ENCODE results near the gene RERE. TPM values are rescaled to one million over a fixed set of nuclear protein-coding genes. Genes with fewer than 3 reads are reported as not detected.

RERE gene
- total RNA-seq, 1 donor from 2014 or later, result 215 TPM

GRCh38 chr1:8307628-8308027 lies 509.8 kb downstream of the RERE start:
- no peak for DNase-seq (ENCODE audit: low spot score)

GRCh38 chr1:8303876-8304275 lies 513.6 kb downstream of the RERE start:
- no peak for DNase-seq (ENCODE audit: low spot score)

GRCh38 chr1:8303141-8303540 lies 514.3 kb downstream of the RERE start:
- no peak for DNase-seq (ENCODE audit: low spot score)

Other genes with a start within 250 kb of the RERE start
- 726 TPM for gene ENO1, start 61.0 kb upstream of the RERE start, total RNA-seq
- gene CA6, start 128.2 kb upstream of the RERE start, total RNA-seq, result not detected
- gene SLC2A7, start 208.8 kb upstream of the RERE start, total RNA-seq, result not detected